ELF-1 (cell line): ENCODE data around the gene EFCC1.
"Not testable (repeated sequence)": the region's sequence is repeated elsewhere in the genome, so short reads cannot be mapped to it uniquely, and the experiment has no call there.

Experiments used
- DNase-seq: peaks from one replicate; pipeline ENCODE4 v3.0.0-alpha.2; 2016; ENCODE audit warnings: low read depth, low spot score

Gene EFCC1

DNA sequence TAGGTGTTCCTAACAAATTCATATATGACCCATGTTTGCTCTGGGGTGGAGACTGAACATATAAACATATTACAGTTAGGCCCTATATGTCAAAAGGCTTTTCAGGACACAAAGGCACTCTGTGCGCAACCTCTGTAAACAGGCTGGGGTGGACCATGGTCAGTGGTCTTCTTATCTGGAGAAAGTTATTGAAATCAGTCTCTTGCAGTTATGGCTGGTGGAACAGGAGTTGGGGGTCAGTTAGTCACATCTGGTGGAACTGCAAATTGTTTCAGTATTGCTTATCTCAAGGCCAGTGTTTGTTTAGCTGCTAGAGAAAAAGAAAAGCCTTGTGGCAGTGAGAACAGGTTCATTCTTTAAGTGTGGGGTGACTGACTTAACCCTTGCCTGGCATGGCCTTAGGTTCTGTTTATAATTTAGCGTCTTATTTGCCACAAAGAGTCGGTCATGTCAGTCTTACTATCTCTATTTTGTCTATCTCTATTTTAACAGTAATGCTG is 53.6 kb downstream of the EFCC1 start:
- no peak for DNase-seq

DNA sequence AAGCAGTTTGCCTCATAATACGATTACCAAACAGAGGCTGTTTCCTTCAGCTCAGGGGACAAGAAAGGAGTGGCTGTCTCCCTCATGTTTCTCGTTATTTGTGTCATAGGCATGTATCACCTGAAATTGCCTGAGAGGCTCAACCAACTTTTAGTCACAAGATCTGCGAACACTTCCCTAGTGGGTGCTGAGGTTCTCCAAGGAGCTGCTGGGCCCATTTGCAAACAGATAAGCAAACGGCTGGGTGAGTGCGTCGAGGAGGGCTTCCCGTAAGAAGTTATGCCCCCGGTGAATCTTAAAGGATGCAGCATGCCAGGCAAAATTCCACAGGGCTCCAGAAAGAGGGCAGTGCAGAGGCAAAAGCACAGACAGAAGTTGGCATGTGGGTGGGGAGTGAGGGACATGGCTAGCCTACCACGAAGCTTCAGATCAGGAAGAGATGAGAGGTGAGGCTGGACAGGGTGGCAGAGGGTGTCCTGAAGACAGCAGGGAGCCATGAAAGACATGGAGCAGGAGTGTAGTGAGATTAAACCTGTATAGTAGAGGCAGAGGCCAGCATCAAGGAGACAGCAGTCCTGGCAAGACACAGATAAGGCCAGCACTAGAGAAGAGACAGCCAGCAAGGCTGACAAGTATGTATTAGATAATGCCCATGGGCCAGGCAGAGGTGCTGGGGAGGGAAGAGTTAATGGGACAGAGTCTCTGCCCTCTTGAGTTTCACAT is 55.5 kb downstream of the EFCC1 start:
- DNase-seq = no peak

DNA sequence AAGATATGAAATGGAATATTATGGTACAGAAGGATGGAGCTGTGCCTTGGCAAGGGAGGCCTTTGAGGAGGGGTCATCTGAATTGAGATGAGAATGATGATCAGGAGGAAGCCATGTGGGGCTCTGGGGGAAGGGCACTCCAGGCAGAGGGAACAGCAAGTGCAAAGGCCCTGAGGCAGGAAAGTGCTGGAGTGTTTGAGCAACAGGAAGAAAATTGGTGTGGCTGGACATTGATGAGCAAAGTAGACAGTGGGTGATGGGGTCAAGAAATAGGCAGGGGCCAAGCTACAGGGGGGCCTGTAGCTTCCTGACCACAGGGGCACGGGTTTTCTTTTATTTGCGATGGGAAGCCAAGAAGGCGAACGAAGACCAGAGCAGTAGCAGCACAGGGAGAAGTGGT is 56.1 kb downstream of the EFCC1 start:
- DNase-seq = no peak

DNA sequence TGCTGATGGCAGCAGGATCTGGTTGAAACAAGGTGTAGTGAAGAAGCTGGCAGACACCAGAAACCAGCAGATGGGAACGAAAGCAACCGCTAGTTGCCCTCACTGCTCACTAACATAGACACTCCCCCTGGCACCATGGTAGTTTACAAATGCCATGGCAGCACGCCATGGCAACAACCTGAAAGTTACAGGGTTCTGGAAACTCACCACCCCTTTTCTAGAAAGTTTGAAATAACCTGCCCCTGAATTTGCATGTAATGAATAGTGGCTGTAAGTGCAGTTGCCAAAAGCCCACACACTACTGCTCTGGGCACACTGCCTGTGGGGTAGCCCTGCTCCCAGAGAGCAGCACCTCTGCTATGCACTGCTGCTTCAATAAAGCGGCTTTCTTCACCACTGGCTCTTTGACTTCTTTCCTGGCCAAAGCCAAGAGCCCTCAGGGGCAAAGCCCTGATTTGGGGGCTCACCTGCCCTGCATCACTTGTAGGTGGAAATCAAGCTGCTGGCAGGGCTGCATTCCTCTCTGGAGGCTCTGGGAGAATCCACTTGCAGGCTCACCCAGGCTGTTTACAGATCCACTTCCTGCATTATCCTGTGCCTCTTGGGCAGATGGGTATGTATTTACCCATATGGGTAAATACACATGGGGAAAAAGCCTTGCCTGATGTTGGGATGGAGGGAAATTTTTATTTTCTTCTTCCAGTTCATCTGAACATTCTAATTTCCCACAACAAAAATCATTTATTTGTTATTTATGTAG is 57.5 kb downstream of the EFCC1 start:
- DNase-seq = peak; percentile 37

DNA sequence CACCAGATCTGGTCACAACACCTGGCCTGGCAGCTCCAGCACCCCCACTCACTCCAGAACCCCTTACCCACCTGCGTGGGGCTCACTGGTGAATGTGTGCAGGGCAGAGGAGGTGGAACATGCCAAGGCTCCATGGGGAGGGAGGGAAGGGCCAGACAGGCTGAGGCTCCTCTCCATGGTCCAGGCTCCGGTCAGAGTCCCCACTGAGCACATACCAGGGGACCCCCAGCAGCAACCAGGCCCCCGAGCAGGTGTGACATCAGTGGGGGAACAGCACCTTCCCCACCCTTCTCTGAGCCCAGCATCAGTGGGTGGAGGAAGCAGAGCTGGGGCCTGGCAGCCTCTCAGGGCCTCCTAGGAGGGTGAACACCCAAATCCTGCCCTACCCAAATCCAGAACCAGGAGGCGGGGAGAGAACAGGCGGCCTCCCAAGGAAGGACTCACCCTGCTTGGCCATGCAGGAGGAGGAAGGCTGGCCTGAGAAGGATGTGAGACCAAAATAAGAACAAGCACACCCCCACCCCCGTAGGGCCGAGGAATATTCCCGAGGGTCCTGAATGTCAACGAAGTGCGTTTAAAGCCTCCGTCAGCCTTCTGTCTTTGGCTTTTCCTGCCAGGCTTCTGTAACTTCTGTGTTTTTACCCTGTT is 58.3 kb downstream of the EFCC1 start:
- no peak for DNase-seq

DNA sequence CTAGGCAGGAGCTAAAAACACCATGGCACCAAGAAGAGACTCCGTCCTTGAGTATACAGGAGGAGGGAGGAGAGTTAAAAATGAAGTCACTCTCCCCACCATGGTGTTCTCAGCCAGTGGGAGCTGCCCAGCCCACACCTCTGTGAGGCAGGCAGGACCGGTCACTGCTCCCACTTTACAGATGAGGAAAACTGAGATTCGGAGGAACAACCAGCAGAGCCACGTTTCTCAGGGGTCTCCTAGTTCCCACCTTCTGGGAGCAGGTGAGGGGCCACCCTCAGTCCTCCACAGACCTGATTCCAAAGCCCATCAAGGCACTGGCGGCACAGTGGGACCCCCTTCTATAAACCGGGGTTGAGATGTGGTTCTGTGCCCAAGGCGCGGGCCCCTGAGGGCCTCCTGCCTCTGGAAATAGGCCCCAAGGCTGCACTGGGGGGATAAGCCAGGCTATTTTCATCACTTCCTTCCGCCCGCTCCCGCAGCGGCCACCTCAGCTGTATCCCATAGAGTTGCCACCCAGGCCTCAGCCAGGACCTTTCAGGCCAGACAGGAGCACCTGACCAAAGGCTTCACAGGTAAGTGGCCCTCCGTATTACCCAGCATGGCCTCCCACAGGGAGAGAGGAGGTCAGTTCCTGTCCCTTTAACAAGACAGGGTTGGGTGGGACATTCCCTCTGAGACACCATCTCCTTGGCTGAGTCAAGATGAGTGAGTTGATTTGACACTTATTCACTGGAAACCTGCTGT is 59.3 kb downstream of the EFCC1 start, which contains the start of gene GP9:
Gene GP9 (plus strand): TSS at position 504 of the 747 bp plus-strand sequence. CDS start 961 bp downstream, outside the sequence.
- DNase-seq = no peak

DNA sequence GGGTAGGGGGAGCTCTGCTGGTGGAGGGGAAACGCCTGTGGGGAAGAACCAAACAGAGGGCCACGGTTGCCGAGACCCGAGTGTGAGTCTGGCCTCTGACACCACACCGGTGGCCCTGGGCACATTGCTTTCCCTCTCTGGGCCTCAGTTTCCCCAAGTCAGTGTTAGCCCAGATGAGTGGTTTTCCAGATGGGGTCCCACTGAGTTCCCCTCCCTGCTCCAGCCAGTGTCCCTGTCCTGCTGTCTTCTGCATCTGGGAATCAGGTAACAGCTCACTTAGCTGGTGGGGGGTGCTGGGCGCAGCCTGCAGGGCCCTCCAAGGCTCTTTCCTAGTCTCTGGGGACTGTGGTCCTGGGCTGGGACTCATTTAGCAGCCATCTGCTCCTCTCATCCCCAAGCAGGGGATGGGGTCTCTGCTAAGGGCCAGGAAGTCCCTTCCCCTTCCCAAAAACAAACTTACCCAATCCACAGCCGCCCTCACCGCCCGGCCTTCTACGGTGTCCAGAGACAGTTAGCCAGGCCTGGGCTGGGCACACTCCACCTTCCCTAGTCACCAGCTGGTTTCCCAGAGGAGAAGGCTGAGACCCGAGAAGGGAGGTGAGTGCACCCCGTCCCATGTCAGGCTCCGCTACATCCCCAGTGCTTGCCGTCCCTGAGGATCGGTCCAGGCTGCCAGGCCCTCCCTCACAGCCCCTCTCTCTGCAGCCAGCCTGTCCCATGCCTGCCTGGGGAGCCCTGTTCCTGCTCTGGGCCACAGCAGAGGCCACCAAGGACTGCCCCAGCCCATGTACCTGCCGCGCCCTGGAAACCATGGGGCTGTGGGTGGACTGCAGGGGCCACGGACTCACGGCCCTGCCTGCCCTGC is 60.2 kb downstream of the EFCC1 start:
- no peak for DNase-seq

DNA sequence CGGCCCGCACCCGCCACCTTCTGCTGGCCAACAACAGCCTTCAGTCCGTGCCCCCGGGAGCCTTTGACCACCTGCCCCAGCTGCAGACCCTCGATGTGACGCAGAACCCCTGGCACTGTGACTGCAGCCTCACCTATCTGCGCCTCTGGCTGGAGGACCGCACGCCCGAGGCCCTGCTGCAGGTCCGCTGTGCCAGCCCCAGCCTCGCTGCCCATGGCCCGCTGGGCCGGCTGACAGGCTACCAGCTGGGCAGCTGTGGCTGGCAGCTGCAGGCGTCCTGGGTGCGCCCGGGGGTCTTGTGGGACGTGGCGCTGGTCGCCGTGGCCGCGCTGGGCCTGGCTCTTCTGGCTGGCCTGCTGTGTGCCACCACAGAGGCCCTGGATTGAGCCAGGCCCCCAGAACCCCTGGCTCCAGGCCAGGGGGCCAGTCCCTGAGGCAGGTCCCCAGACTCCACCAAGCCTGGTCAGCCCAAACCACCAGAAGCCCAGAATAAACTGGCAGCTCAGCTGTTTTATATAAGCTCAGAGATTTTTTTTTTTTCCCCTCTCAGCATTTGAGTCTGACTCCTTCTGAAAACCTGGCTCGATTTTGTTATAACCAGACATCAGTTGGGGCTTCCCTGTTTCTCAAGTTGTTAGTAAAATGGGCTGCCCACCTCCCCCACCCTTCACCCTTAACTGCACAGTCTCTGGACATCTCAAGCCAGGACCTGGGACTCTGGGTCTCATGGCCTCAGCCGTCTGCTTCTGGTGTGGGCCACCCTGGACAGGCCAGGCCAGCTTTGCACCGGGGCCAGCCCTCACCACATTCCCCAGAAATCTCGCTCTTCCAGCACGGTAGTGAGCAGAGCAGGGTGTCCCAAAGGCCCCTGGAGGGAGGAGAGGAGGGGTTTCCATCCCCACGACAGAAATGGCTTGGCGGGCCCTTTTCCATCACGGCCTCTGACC is 61.1 kb downstream of the EFCC1 start:
- no peak for DNase-seq

DNA sequence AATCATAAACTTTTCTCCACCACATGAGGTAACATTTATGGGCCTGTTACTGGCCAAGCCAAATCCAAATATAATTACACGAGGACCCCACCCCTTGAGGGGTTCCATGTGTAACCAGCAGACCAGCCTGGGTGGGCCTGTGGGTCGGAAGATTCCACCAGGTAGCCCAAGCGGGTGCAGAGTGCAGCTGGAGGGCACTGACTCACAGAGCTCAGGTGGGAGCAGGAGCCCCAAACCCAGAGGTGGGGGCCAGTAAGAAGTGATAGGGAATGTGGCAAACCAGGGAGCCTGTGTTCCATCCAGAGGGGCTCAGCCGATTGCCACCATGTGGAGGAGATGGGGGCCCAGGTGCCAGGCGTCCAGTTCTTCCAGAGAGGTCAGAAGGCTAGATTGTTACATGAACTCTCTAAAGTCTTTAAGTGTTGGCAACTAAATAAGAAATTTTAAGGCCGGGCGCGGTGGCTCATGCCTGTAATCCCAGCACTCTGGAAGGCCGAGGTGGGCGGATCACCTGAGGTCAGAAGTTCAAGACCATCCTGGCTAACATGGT is 62.1 kb downstream of the EFCC1 start:
- no peak for DNase-seq

DNA sequence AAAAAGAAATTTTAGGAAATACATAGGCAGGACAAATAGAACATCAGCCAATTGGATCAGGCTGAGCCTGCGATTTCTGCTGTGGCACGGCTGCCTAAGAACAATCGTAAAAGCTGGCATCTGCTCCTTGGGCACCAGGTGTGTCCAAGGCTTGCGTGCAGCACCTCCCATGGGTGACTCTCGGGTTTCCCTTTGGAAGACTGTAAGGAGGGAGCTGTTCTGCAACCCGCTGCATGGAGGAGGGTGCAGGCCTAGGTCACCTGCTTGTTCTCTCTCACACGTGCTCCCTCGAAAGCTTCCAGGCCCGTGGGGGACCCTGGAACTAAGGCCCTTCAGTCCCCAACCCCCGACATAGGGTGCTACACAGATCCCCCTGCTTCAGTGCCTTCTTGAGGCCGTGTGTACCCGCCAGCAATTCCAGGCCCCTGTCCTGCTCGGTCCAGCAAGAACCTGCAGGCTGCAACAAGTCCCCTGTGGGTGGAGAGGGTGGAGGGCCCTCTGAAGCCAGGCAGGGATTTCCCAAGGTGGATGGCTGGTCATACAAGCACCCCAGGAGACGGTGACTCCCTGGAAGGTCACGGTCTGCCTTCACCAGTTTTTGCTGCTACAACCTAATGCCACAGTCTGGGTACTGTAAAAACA is 62.9 kb downstream of the EFCC1 start:
- no peak for DNase-seq

DNA sequence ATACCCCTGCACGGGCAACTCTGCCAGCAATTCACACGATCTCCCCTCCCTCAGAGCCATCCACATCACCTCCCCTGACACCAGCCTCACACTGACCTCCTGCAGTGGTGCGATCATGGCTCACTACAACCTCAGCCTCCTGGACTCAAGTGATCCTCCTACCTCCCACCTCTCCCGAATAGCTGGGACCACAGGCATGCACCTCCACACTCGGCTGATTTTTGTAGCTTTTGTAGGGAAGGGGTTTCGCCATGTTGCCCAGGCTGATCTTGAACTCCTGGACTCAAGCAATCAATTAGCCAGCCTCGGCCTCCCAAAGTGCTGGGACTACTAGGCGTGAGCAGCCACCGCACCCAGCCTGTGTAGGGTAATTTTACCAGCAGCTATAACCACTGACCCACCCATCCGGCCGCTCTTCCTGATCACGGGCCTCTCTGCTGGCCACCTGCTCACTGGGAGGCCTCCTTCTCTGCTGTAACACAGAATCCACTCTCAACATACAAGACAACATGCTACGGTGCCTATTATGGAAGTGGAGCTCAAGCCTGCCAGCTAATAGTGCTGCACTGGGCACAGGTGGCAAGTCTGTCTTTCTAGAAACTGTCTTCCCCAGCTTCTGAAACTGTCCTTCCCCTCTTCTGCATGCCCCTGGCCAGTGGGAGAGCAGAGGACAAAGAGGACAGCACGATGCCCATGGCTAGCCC is 64.1 kb downstream of the EFCC1 start:
- no peak for DNase-seq

DNA sequence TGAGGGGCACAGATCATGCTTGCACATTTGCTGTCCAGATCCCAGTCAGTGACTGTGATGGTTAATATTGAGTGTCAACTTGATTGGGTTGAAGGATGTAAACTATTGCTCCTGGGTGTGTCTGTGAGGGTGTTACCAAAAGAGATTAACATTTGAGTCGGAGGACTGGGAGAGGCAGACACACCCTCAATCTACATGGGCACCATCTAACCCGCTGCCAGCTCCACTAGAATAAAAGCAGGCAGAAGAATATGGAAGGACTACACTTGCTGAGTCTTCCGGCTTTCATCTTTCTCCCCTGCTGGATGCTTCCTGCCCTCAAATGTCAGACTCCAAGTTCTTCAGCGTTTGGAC is 64.6 kb downstream of the EFCC1 start:
- no peak for DNase-seq

DNA sequence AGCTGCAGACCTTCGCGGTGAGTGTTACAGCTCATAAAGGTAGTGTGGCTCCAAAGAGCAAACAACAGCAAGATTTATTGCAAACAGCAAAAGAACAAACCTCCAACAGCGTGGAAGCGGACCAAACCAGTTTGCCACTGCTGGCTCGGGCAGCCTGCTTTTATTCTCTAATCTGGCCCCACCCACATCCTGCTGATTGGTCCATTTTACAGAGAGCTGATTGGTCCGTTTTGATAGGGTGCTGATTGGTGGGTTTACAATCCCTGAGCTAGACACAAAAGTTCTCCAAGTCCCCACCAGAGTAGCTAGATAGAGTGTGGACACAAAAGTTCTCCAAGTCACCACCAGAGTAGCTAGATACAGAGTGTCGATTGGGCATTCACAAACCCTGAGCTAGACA is 66.6 kb downstream of the EFCC1 start:
- DNase-seq = peak; percentile 30

DNA sequence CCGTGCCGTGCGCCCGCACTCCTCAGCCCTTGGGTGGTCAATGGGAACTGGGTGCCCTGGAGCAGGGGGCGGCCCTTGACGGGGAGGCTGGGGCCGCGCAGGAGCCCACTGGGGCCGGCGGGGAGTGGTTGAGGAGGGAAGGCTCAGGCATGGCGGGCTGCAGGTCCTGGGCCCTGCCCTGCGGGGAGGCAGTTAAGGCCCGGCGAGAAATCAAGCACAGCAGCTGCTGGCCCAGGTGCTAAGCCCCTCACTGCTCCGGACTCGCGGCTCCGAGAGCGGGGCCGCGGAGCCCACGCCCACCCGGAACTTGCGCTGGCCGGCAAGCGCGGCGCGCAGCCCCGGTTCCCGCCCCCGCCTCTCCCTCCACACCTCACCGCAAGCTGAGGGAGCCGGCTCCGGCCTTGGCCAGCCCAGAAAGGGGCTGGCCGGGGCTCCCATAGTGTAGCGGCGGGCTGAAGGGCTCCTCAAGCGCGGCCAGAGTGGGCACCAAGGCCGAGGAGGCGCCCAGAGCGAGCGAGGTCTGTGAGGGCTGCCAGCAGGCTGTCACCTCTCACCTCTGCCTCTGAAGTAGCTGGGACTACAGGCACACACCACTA is 67.3 kb downstream of the EFCC1 start:
- DNase-seq = peak; percentile 32

DNA sequence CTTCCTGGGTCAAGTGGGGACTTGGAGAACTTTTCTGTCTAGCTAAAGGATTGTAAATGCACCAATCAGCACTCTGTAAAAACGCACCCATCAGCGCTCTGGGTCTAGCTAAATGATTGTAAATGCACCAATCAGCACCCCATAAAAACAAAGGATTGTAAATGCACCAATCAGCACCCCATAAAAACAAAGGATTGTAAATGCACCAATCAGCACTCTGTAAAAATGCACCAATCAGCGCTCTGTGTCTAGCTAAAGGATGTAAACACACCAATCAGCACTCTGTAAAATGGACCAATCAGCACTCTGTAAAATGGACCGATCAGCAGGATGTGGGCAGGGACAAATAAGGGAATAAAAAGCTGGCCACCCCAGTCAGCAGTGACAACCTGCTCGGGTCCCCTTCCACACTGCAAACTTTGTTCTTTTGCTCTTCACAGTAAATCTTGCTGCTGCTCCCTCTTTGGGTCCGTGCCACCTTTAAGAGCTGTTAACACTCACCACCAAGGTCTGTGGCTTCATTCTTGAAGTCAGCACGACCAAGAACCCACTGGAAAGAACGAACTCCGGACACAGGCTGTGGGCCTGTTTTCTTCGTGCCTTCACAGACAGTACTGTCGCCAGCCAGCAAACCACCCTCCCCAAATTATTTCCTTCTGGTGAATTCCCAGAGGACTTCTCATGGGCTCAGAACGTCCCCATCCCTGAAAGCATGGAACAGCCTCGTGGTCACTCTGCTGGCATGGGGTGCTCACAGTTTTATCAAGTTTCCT is 68.4 kb downstream of the EFCC1 start:
- not testable (repeated sequence) for DNase-seq

DNA sequence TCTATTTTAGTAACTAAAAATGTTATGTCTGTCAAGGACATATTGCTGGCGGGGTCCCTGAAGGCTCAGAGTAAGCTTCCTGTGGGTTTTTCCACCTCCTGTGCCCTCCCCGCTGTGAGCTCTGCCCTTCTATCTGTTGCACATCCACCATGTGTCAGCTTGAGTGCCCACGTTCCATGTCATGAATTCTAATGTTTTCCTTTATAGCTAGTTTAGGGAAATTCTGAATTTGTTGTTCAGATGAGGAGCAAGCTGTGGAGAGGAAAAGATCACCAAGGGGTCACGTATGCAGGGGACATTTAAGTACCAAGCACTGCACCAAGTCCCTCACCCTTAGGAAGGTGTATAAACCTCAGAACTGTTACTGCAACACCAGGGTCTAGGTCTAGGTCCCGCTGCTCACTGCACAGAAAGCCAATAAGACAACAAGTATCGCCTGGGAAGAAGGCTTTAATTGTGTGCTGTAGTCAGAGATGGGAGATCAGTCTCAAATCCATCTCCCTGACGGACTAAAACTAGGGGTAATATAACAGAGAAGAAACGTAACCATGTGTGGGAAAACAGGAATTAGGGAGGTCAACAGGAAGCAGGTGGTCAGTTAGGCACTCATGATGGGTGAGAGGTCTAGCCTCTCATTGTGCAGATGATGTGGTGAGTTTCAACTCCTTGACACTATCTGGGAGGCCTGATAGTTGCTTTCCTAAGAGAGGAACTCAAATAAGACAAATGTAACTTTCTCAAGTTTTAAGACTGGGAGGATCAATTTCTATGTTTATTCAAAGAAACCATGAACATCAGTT is 69.2 kb downstream of the EFCC1 start:
- DNase-seq = no peak
